HepG2 (cell line): ENCODE measurements around the gene POGK.

ENCODE experiments used
- BRF2 ChIP-seq: sonication (generic); formaldehyde crosslinking; IDR thresholded peaks from 2 replicates; pipeline ENCODE4 v1.8.1; 2022; ENCODE audit warnings: mild to moderate bottlenecking, missing genetic modification reagents
- CCAR2 ChIP-seq: fragments of 200-400 bp; formaldehyde crosslinking; optimal IDR thresholded peaks from 2 replicates; pipeline ENCODE3; 2018; ENCODE audit warnings: low read depth, mild to moderate bottlenecking, low read length, moderate library complexity
- JUNB ChIP-seq: sonication (generic); formaldehyde crosslinking; IDR thresholded peaks from 2 replicates; pipeline ENCODE4 v1.8.0; 2022; ENCODE audit warnings: missing genetic modification reagents, mild to moderate bottlenecking, borderline replicate concordance
- RFX1 ChIP-seq: fragments of 450-650 bp; IDR thresholded peaks from 2 replicates; pipeline ENCODE4 v1.6.1; 2017
- SIN3A ChIP-seq: IDR thresholded peaks from 2 replicates; pipeline ENCODE4 v1.6.1; 2011; ENCODE audit warnings: low read depth, mild to moderate bottlenecking, control low read depth, low read length, borderline replicate concordance
- TF ChIP-seq, protein P1 (sequence below): IDR thresholded peaks from 2 replicates; pipeline ENCODE4 v1.6.1; 2016; ENCODE audit warnings: missing compliant biosample characterization, missing genetic modification reagents, borderline replicate concordance
- TF ChIP-seq, protein P2 (sequence below): sonication (generic); formaldehyde crosslinking; IDR thresholded peaks from 2 replicates; pipeline ENCODE4 v1.5.0; 2020; ENCODE audit warnings: mild to moderate bottlenecking, missing genetic modification reagents, moderate library complexity

DNA sequence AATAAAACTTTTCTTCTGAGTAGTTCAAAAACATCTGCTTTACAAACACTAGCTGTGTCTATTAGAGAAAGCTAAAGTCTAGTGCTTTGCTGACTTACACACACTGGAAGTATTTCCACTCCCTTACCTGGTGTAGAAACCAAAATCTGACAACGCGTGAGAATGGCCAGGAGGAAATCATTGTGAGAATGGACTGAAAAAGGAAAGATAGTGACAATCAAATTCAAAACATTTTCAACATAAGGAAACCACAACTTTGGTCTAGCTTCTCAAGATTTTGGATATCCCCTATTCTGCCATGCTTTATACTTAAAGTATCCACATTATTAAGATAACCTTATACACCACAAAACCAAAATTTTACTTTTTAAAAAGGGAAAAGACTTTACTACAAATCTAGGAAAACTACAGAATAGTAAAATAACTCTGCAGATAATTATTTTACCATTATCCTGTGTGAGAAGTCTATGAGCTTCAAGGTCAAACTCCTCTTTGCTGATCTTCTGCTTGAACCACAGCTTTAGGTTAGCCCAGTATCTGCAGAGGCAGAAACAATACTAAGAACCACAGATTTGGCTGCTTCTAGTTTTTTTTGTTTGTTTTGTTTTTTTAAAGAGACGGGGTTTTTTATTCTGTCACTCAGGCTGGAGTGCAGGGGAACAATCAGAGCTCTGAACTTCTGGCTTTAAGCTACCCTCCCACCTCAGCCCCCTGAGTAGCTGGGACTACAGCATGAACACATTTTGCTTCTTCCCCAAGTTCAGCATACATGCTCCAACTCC is 30.2 kb downstream of the POGK start:
- TF ChIP-seq, protein P1, sequence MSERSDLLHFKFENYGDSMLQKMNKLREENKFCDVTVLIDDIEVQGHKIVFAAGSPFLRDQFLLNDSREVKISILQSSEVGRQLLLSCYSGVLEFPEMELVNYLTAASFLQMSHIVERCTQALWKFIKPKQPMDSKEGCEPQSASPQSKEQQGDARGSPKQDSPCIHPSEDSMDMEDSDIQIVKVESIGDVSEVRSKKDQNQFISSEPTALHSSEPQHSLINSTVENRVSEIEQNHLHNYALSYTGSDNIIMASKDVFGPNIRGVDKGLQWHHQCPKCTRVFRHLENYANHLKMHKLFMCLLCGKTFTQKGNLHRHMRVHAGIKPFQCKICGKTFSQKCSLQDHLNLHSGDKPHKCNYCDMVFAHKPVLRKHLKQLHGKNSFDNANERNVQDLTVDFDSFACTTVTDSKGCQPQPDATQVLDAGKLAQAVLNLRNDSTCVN (CRISPR knock-in tag): no peak
- TF ChIP-seq JUNB (CRISPR knock-in tag): no peak
- TF ChIP-seq SIN3A: no peak
- TF ChIP-seq, protein P2, sequence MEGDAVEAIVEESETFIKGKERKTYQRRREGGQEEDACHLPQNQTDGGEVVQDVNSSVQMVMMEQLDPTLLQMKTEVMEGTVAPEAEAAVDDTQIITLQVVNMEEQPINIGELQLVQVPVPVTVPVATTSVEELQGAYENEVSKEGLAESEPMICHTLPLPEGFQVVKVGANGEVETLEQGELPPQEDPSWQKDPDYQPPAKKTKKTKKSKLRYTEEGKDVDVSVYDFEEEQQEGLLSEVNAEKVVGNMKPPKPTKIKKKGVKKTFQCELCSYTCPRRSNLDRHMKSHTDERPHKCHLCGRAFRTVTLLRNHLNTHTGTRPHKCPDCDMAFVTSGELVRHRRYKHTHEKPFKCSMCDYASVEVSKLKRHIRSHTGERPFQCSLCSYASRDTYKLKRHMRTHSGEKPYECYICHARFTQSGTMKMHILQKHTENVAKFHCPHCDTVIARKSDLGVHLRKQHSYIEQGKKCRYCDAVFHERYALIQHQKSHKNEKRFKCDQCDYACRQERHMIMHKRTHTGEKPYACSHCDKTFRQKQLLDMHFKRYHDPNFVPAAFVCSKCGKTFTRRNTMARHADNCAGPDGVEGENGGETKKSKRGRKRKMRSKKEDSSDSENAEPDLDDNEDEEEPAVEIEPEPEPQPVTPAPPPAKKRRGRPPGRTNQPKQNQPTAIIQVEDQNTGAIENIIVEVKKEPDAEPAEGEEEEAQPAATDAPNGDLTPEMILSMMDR: no peak
- no peak for TF ChIP-seq BRF2 (CRISPR knock-in tag)
- no peak for TF ChIP-seq RFX1
- TF ChIP-seq CCAR2: no peak
